Activated CD4-positive, alpha-beta T cell treated with anti-CD3 and anti-CD28 coated beads for 48 hours (primary cell): ENCODE results near the gene ZG16.
"Not testable (repeated sequence)": the region's sequence is repeated elsewhere in the genome, so short reads cannot be mapped to it uniquely, and the experiment has no call there.

ENCODE experiments used
- DNase-seq: peaks from one replicate; pipeline ENCODE4 v3.0.0-alpha.2; 2020

ZG16 gene

GRCh38 chr16:29789775-29790182, 11.7 kb downstream of the ZG16 start:
- DNase-seq = no peak

- peak; percentile 100 for DNase-seq
Observed at GRCh38 chr16:29790183-29790948, 12.3 kb downstream of the ZG16 start, which contains the start of gene KIF22. Gene KIF22, plus strand, starts transcription at chr16:29790751. Its CDS starts 9 bp downstream, at chr16:29790760.

DNA sequence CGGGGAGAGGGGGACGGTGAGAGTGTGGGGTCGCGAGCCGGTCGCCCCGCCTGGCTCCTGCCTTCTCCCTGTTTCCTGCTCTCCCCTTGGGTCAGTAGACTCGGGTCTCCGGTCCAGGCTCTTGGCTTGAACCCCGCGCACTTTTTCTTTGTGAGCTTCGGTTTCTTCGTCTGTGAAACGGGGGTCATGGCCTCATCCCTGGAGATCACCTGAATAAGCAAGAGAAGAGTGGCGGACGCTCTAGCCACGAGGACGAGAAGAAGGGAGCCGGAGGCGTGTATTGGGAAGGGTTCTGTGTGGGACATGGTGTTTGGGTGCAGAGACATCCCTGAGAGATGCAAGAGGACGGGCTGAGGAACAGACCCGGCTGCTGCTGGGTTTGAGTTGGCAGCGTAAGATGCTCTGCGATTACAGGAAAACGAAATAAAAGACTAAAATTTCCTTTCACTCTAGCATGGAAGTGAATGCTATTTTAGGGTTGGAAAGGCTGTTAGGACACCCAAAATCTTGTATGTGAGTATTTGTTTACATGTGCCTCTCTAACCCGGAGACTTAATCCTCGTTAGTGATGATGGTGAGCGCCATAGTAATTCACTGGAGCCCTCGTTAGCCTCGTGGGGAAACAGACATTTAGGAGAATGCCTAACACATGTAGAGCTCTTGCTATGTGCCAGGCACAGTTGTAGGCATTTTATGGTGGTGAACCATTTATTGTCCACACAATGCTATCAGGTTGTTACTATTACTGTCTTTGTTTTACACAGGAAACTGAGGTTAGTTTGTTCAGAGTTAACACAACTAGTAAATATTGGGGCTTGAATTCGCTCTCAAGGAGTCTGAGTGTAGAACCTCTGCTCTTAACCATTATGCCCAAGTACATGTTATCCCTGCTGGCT, 13.1 kb downstream of the ZG16 start:
- DNase-seq = no peak

GRCh38 chr16:29791845-29792807, 14.1 kb downstream of the ZG16 start:
- no peak for DNase-seq

- not testable (repeated sequence) for DNase-seq
Observed at GRCh38 chr16:29793153-29793552, 15.1 kb downstream of the ZG16 start.

GRCh38 chr16:29794231-29794710, 16.2 kb downstream of the ZG16 start:
- DNase-seq = no peak

- no peak for DNase-seq
Observed at GRCh38 chr16:29802416-29802935, 24.4 kb downstream of the ZG16 start.

DNA sequence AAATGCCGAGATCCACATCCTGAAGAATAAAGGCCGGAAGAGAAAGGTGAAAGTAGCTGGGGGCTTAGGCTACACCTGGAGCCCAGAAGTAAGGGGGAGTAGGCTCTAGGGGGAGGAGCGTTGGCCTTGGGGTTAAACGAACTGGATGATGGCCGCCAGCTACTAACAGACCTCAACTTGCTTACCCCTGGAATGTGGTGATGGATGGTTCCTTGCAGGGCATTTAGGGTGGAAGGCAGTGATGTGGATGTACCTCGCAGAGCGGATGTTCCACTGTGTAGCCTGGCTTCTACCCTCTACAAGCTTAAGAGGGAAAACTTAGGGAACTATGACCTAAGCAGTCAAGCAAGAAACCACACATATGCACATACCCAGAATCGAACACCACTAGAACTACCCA, 26.0 kb downstream of the ZG16 start:
- no peak for DNase-seq

GRCh38 chr16:29804455-29805231, 26.6 kb downstream of the ZG16 start:
- DNase-seq = no peak

- DNase-seq = peak; percentile 98
Observed at GRCh38 chr16:29805232-29806098, 27.4 kb downstream of the ZG16 start.

GRCh38 chr16:29806099-29806579, 28.1 kb downstream of the ZG16 start, which contains the start of gene MAZ:
Gene MAZ, plus strand, starts transcription at chr16:29806529. Its CDS starts 173 bp downstream, at chr16:29806702.
- no peak for DNase-seq

- peak; percentile 81 for DNase-seq
Observed at GRCh38 chr16:29806641-29807425, 28.8 kb downstream of the ZG16 start.

- DNase-seq = peak; percentile 91
Observed at GRCh38 chr16:29807426-29808218, 29.6 kb downstream of the ZG16 start.

DNA sequence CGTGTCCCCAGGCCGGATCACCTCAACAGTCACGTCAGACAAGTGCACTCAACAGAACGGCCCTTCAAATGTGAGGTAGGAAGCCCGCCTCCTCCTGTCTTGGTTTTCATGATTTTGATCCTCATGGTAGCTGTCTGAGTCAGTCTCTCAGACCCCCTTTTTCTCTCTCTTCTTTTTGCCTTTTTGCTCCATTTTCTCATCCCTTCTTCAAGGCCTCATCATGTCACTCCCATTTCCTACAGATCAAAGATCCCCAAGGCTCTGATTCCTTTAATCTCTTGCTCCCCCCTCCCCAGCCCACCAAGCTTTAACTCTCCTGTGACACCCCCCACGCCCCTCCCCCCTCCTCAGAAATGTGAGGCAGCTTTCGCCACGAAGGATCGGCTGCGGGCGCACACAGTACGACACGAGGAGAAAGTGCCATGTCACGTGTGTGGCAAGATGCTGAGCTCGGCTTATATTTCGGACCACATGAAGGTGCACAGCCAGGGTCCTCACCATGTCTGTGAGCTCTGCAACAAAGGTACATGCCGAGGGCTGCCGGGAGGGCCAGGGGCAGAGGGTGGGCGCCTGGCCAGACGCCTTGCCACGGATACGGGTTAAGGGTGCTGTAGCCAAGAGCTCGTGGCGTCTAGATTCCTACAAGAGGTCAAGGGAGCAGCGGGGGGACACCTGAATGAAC, 30.3 kb downstream of the ZG16 start:
- DNase-seq = peak; percentile 58

GRCh38 chr16:29809031-29809747, 31.1 kb downstream of the ZG16 start:
- no peak for DNase-seq

GRCh38 chr16:29809850-29810698, 32.0 kb downstream of the ZG16 start:
- peak; percentile 54 for DNase-seq
